Stimulated activated CD8-positive, alpha-beta memory T cell treated with anti-CD3 and anti-CD28 coated beads, Interleukin-7, amount 100 ng/mL, for 4 hours (primary cell): ENCODE results near the gene EHD4.

Source experiments
- DNase-seq, 2 donors: peaks; one replicate each; pipeline ENCODE4 v3.0.0-alpha.2; 2020; ENCODE audit warnings: low read depth in 2 of 2

EHD4 gene

GRCh38 chr15:41994772-41995475 lies 22.6 kb upstream of the EHD4 start:
- DNase-seq: no peak

GRCh38 chr15:41994171-41994650 lies 21.9 kb upstream of the EHD4 start:
- no peak for DNase-seq

GRCh38 chr15:41993472-41994170 lies 21.3 kb upstream of the EHD4 start:
- no peak for DNase-seq

- DNase-seq: no peak
These were observed 20.4 kb upstream of the EHD4 start for GRCh38 chr15:41992803-41993190.

GRCh38 chr15:41992151-41992802 lies 19.9 kb upstream of the EHD4 start:
- DNase-seq: no peak

GRCh38 chr15:41990691-41991090 lies 18.3 kb upstream of the EHD4 start:
- DNase-seq: no peak

- no peak for DNase-seq
These were observed 17.9 kb upstream of the EHD4 start for GRCh38 chr15:41990243-41990605.

- peak; percentile 60 to 64 for DNase-seq
These were observed 17.4 kb upstream of the EHD4 start for GRCh38 chr15:41989573-41990242.

GRCh38 chr15:41988896-41989572 lies 16.7 kb upstream of the EHD4 start:
- DNase-seq: no peak

- no peak for DNase-seq
These were observed 15.5 kb upstream of the EHD4 start for GRCh38 chr15:41987925-41988275.

GRCh38 chr15:41987246-41987924 lies 15.0 kb upstream of the EHD4 start:
- DNase-seq: no peak

- DNase-seq: no peak
These were observed 13.1 kb upstream of the EHD4 start for GRCh38 chr15:41985236-41986160.

- DNase-seq: no peak
These were observed 12.3 kb upstream of the EHD4 start for GRCh38 chr15:41984622-41985021.

GRCh38 chr15:41983621-41984571 lies 11.5 kb upstream of the EHD4 start:
- DNase-seq: no peak

GRCh38 chr15:41983221-41983620 lies 10.9 kb upstream of the EHD4 start:
- DNase-seq: no peak

- no peak for DNase-seq
These were observed 10.0 kb upstream of the EHD4 start for GRCh38 chr15:41982133-41982930.

GRCh38 chr15:41981371-41982132 lies 9.2 kb upstream of the EHD4 start:
- no peak for DNase-seq
